CD1c-positive myeloid dendritic cell (primary cell): ENCODE results near the gene GNLY.
A peak's percentile ranks its signal among the peaks of the same experiment; 100 is the strongest.
"Not testable (repeated sequence)": the region's sequence is repeated elsewhere in the genome, so short reads cannot be mapped to it uniquely, and the experiment has no call there.

Experiments
- DNase-seq: peaks from one replicate; pipeline ENCODE4 v3.0.0-alpha.2; 2016; ENCODE audit errors: extremely low spot score

GNLY gene

GRCh38 chr2:85663594-85664565 is 30.3 kb upstream of the GNLY start:
- no peak for DNase-seq

GRCh38 chr2:85665264-85665937 is 28.8 kb upstream of the GNLY start:
- no peak for DNase-seq

GRCh38 chr2:85666016-85666415 is 28.1 kb upstream of the GNLY start:
- no peak for DNase-seq

- peak; percentile 55 for DNase-seq
Observed at GRCh38 chr2:85666435-85667316, 27.5 kb upstream of the GNLY start.

GRCh38 chr2:85667561-85668008 is 26.6 kb upstream of the GNLY start:
- no peak for DNase-seq

GRCh38 chr2:85668009-85668856 is 25.9 kb upstream of the GNLY start, which contains the start of gene SFTPB:
SFTPB (minus strand) TSS chr2:85668199; CDS start chr2:85668183, 16 bp downstream.
- DNase-seq = no peak

GRCh38 chr2:85668857-85669142 is 25.4 kb upstream of the GNLY start:
- no peak for DNase-seq

GRCh38 chr2:85669549-85669948 is 24.6 kb upstream of the GNLY start:
- DNase-seq = peak; percentile 78

- not testable (repeated sequence) for DNase-seq
Observed at GRCh38 chr2:85670416-85670815, 23.7 kb upstream of the GNLY start.

- peak; percentile 63 for DNase-seq
Observed at GRCh38 chr2:85672456-85672855, 21.7 kb upstream of the GNLY start.

- DNase-seq = peak; percentile 46
Observed at GRCh38 chr2:85673716-85674375, 20.3 kb upstream of the GNLY start.

- peak; percentile 43 for DNase-seq
Observed at GRCh38 chr2:85674417-85674816, 19.7 kb upstream of the GNLY start.

GRCh38 chr2:85675427-85675826 is 18.7 kb upstream of the GNLY start:
- no peak for DNase-seq

- no peak for DNase-seq
Observed at GRCh38 chr2:85675866-85676548, 18.2 kb upstream of the GNLY start.

GRCh38 chr2:85678377-85678776 is 15.8 kb upstream of the GNLY start:
- no peak for DNase-seq

- peak; percentile 81 for DNase-seq
Observed at GRCh38 chr2:85678794-85679672, 15.1 kb upstream of the GNLY start.

- no peak for DNase-seq
Observed at GRCh38 chr2:85680707-85681371, 13.3 kb upstream of the GNLY start.

GRCh38 chr2:85681372-85681763 is 12.8 kb upstream of the GNLY start:
- DNase-seq = no peak
